ENCODE results near the gene ZNF462.
"Not testable (repeated sequence)": the region's sequence is repeated elsewhere in the genome, so short reads cannot be mapped to it uniquely, and the experiment has no call there.

The ZNF462 gene

DNA sequence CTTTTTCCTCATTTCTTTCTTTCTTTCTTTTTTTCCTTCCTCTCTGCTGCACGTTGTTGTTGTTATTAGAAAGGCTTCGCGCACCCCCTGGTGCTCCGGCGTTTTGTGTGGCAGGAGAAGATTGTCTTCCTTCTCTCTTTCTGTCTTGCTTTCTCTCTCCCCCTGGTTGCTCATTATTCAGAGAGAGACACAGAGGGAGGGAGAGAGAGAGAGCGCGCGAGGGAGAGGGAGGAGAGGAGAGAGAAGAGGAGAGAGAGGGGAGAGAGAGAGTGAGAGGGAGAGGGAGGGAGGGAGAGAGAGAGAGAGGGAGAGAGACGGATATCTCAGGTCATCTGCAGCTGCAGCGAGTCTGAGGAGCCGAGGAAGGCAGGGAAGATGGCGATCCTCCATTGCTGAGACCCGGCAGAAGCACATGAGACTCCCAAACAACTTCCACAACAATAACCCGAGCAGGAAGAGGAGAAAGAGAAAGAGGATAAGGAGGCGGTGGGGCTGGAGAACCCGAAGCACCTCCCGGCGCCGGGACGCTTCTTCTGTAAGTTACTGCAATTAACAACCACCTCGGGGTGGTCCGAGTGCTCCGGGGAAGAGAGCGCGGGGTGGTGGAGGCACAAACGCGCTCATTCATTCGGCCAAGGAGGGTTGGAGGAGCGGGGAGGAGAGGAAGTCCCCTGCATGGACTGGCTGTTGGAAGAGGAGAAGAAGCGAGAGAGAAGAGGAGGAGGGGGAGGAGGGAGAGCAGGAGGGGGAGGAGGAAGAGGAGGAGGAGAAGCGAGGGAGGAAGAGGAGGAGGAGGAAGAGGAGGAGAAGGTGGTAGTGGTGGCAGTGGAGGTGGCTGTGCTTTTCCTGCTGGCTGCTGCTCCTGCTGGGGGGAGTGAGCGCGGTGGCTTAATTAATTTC lies at the start of gene ZNF462:
TSS of gene ZNF462 (plus strand) at position 346 of the 900 bp plus-strand sequence. CDS start 60,218 bp downstream, outside the sequence.
- H3K4me1 Mint-ChIP-seq: peaks cover 29 to 51% of the 10 kb centered on the region in 2 donors
- peak within 1 kb of the TSS; percentile 44 for H3K27ac Mint-ChIP-seq
- DNase-seq (no peak), ATAC-seq (replicated peaks) (peak; percentile 53 to 62)
- peaks cover 0 to 2% of the 10 kb centered on the region in 2 donors for H3K36me3 Mint-ChIP-seq
- H3K27me3 Mint-ChIP-seq: peaks cover 72% of the 10 kb centered on the region in 2 donors
- H3K4me3 Mint-ChIP-seq: peak within 1 kb of the TSS; percentile 80 to 82
- no peaks in the 10 kb centered on the region for H3K9me3 Mint-ChIP-seq

- DNase-seq (peak; percentile 6), ATAC-seq (replicated peaks) (peak; percentile 57 to 95)
- H3K4me1 Mint-ChIP-seq: peaks cover 2 to 8% of the 10 kb centered on the region in 2 donors
- no peaks in the 10 kb centered on the region for H3K36me3 Mint-ChIP-seq
- no peak overlapping the region for H3K27ac Mint-ChIP-seq
- H3K27me3 Mint-ChIP-seq: no peaks in the 10 kb centered on the region
- no peak overlapping the region for H3K4me3 Mint-ChIP-seq
- peaks cover 11 to 14% of the 10 kb centered on the region in 2 donors for H3K9me3 Mint-ChIP-seq
Measured at GRCh38 chr9:106816524-106816923, 46.4 kb upstream of the ZNF462 start.

GRCh38 chr9:106818034-106818433 lies 44.9 kb upstream of the ZNF462 start:
- peaks cover 2 to 8% of the 10 kb centered on the region in 2 donors for H3K4me1 Mint-ChIP-seq
- H3K9me3 Mint-ChIP-seq: peaks cover 5 to 10% of the 10 kb centered on the region in 2 donors
- no peaks in the 10 kb centered on the region for H3K27me3 Mint-ChIP-seq
- DNase-seq (no peak), ATAC-seq (replicated peaks) (no peak)
- H3K36me3 Mint-ChIP-seq: no peaks in the 10 kb centered on the region
- H3K27ac Mint-ChIP-seq: no peak overlapping the region
- H3K4me3 Mint-ChIP-seq: no peak overlapping the region

- Mint-ChIP-seq H3K9me3 (no peaks in the 10 kb centered on the region), H3K4me3 (no peak overlapping the region), H3K36me3 (no peaks in the 10 kb centered on the region), H3K27me3 (no peaks in the 10 kb centered on the region), H3K27ac (no peak overlapping the region), H3K4me1 (peaks cover 2 to 8% of the 10 kb centered on the region in 2 donors)
- DNase-seq (no peak), ATAC-seq (replicated peaks) (no peak)
Measured at GRCh38 chr9:106820866-106821265, 42.1 kb upstream of the ZNF462 start.

DNA sequence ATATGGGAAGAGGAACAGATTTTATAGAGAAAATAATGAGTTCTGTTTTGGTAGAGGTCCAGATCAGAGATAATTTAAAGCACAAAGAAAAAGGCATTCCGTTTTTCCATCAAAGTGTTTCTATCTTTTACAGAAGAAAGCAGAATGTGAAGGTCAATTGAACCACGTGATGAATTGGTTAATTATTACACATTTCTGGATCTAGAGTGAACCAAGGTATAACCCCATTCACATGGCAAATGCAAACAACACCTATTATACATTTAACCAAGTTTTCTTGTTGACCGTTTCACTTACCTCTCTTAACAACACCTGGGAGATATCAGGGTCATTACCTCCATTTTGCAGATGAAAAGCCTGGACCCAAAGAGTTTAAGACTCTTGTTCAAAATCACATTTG lies 34.9 kb upstream of the ZNF462 start:
- Mint-ChIP-seq H3K36me3 (no peaks in the 10 kb centered on the region), H3K27ac (no peak overlapping the region), H3K9me3 (peaks cover 0 to 2% of the 10 kb centered on the region in 2 donors), H3K4me1 (no peaks in the 10 kb centered on the region), H3K27me3 (peaks cover 0 to 4% of the 10 kb centered on the region in 2 donors), H3K4me3 (no peak overlapping the region)
- DNase-seq (no peak), ATAC-seq (replicated peaks) (no peak)

DNA sequence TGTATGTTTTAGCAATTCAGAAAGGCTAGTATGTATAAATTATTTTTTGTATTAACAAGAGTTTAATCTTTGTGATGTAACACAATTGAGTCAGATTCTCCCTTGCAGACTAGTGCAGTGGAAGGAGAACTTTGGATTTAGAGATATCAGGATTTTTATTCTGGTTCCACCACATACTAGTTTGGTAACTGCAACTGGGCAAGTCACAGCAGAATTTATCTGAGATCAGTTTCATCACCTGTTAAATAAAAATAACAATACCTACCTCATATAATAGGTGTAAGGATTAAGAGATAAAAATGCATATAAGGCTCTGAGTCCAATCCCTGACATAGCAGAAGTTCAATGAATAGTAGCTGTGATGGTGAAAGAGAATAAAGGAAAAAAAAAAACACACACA lies 34.0 kb upstream of the ZNF462 start:
- Mint-ChIP-seq H3K9me3 (peaks cover 3 to 6% of the 10 kb centered on the region in 2 donors), H3K36me3 (peaks cover 0 to 2% of the 10 kb centered on the region in 2 donors), H3K27me3 (peaks cover 0 to 4% of the 10 kb centered on the region in 2 donors), H3K27ac (no peak overlapping the region), H3K4me3 (no peak overlapping the region), H3K4me1 (no peaks in the 10 kb centered on the region)
- ATAC-seq (replicated peaks) (no peak), DNase-seq (no peak)

- Mint-ChIP-seq H3K36me3 (peaks cover 0 to 2% of the 10 kb centered on the region in 2 donors), H3K4me3 (no peak overlapping the region), H3K27me3 (peaks cover 0 to 4% of the 10 kb centered on the region in 2 donors), H3K27ac (no peak overlapping the region), H3K9me3 (peaks cover 3 to 6% of the 10 kb centered on the region in 2 donors), H3K4me1 (no peaks in the 10 kb centered on the region)
- DNase-seq (no peak), ATAC-seq (replicated peaks) (no peak)
Measured at GRCh38 chr9:106829666-106830408, 33.1 kb upstream of the ZNF462 start.

DNA sequence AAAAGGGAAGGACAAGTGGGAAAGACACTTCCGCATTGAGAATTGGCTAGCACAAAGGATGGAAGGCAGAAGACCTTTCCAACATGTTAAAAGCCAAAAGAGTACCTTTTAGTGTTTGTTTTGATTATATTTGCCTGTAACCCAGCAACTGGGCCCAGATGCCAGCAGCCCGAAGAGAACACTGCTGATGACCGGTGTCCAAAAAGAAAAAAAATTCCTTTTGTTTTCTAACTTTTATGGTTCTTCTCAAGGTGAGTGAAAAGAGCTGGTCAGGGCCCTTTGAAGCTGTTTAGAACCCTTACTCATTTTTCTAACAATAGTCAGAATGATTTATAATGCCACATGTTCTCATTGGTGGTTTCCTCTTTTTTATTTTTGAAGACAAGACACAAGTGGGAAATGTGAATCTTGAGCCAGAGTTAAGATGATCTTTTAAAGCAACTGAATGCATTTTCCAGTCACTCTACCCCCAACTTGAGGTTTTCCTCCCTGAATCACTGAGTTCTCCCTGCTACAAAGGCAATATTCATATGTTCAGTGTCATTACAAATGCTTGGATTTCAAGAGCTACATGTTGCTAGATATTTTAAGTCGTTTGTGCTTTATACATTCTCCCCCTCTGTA lies 32.3 kb upstream of the ZNF462 start:
- no peak for DNase-seq
- Mint-ChIP-seq H3K9me3 (peaks cover 3 to 6% of the 10 kb centered on the region in 2 donors), H3K4me3 (no peak overlapping the region), H3K27me3 (peaks cover 0 to 4% of the 10 kb centered on the region in 2 donors), H3K36me3 (peaks cover 0 to 2% of the 10 kb centered on the region in 2 donors), H3K4me1 (no peaks in the 10 kb centered on the region), H3K27ac (no peak overlapping the region)
- no peak for ATAC-seq (replicated peaks)

DNA sequence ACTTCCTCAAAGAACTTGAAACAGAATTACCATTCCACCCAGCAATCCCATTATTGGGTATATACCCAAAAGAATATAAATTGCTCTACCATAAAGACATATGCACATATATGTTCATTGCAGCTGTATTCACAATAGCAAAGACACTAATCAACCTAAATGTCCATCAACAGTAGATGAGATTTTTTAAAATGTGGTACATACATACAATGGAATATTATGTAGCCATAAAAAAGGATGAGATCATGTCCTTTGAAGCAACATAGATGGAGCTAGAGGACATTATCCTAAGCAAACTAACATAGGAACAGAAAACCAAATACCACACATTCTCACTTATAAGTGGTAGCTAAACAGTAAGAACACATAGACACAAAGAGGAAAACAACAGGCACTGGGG lies 28.1 kb upstream of the ZNF462 start:
- Mint-ChIP-seq H3K9me3 (peaks cover 4 to 6% of the 10 kb centered on the region in 2 donors), H3K4me1 (no peaks in the 10 kb centered on the region), H3K36me3 (peaks cover 0 to 2% of the 10 kb centered on the region in 2 donors), H3K27me3 (peaks cover 0 to 4% of the 10 kb centered on the region in 2 donors), H3K4me3 (no peak overlapping the region), H3K27ac (no peak overlapping the region)
- ATAC-seq (replicated peaks): no peak
- DNase-seq: no peak

DNA sequence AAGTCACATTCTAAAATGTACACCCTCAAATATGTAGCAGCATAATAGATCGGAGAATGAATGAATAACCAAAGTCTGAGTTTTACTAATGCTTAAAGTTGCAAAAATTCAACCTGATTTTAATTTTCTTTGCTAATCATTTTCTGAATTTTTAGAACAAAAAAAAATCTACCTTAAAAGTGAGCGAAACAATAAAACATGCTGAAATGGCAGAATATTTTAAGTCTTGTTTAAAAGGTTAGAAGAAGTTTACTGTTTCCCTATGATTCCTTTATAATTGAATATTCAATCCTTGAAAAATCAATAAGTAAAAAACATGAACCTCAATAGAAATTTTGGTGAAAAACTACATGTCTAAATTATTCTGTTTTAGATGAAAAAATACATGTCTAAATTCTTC lies 27.1 kb upstream of the ZNF462 start:
- Mint-ChIP-seq H3K27ac (no peak overlapping the region), H3K27me3 (peaks cover 0 to 4% of the 10 kb centered on the region in 2 donors), H3K4me1 (no peaks in the 10 kb centered on the region), H3K9me3 (peaks cover 7 to 8% of the 10 kb centered on the region in 2 donors), H3K36me3 (peaks cover 0 to 2% of the 10 kb centered on the region in 2 donors), H3K4me3 (no peak overlapping the region)
- no peak for ATAC-seq (replicated peaks)
- no peak for DNase-seq

GRCh38 chr9:106843371-106843770 lies 19.6 kb upstream of the ZNF462 start:
- Mint-ChIP-seq H3K4me1 (no peaks in the 10 kb centered on the region), H3K36me3 (no peaks in the 10 kb centered on the region), H3K27ac (no peak overlapping the region), H3K4me3 (no peak overlapping the region), H3K9me3 (peaks cover 2 to 4% of the 10 kb centered on the region in 2 donors), H3K27me3 (peaks cover 0 to 9% of the 10 kb centered on the region in 2 donors)
- DNase-seq (no peak), ATAC-seq (replicated peaks) (no peak)

DNA sequence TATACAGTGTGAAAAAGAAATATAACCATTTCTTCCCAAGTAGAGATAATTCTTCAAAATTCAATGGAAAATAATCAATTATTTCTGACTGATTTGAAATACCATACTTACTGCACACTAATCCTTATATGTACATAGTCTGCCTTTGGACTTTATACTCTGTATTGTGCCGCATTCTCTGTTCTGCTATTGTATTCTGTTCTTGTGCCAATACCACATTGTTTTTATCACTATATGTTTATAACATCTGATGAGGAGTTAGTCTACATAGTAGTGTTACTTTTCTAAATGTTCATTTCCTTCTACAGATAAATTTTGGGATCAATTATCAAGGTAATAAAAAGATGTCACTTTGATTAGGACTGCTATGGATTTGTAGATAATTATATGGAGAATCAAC lies 16.7 kb upstream of the ZNF462 start:
- H3K27me3 Mint-ChIP-seq: peaks cover 0 to 14% of the 10 kb centered on the region in 2 donors
- ATAC-seq (replicated peaks): no peak
- H3K4me1 Mint-ChIP-seq: no peaks in the 10 kb centered on the region
- no peaks in the 10 kb centered on the region for H3K9me3 Mint-ChIP-seq
- H3K4me3 Mint-ChIP-seq: no peak overlapping the region
- no peaks in the 10 kb centered on the region for H3K36me3 Mint-ChIP-seq
- no peak for DNase-seq
- H3K27ac Mint-ChIP-seq: no peak overlapping the region

GRCh38 chr9:106846857-106847256 lies 16.1 kb upstream of the ZNF462 start:
- ATAC-seq (replicated peaks) (no peak), DNase-seq (no peak)
- no peaks in the 10 kb centered on the region for H3K9me3 Mint-ChIP-seq
- peaks cover 0 to 14% of the 10 kb centered on the region in 2 donors for H3K27me3 Mint-ChIP-seq
- no peaks in the 10 kb centered on the region for H3K36me3 Mint-ChIP-seq
- H3K4me1 Mint-ChIP-seq: no peaks in the 10 kb centered on the region
- H3K27ac Mint-ChIP-seq: no peak overlapping the region
- H3K4me3 Mint-ChIP-seq: no peak overlapping the region

DNA sequence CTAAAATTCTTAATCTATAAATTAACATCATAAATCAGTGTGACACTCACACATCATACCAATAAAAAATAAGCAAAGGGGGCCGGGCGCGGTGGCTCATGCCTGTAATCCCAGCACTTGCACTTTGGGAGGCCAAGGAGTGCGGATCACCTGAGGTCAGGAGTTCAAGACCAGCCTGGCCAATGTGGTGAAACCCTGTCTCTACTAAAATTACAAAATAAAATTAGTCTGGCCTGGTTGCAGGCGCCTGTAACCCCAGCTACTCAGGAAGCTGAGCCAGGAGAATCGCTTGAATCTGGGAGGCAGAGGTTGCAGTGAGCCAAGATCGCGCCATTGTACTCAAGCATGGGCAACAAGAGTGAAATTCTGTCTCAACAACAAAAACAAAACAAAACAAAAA lies 11.3 kb upstream of the ZNF462 start:
- not testable (repeated sequence) for H3K4me3 Mint-ChIP-seq; ATAC-seq (replicated peaks); H3K27me3 Mint-ChIP-seq; H3K4me1 Mint-ChIP-seq; DNase-seq; H3K9me3 Mint-ChIP-seq; H3K27ac Mint-ChIP-seq; H3K36me3 Mint-ChIP-seq
